DMS79 (cell line): ENCODE measurements around the gene TUG1.

Experiments used
- DNase-seq: peaks from one replicate; lab custom pipeline; 2025; lab: John Stamatoyannopoulos, UW

Gene TUG1

GRCh38 chr22:31001124-31001770, 32.2 kb downstream of the TUG1 start:
- DNase-seq, result no peak

- no peak for DNase-seq
Observed at GRCh38 chr22:31005535-31005934, 36.5 kb downstream of the TUG1 start.

GRCh38 chr22:31019191-31019930, 50.3 kb downstream of the TUG1 start:
- no peak for DNase-seq

- DNase-seq, result no peak
Observed at GRCh38 chr22:31020334-31020733, 51.3 kb downstream of the TUG1 start.

- DNase-seq, result no peak
Observed at GRCh38 chr22:31022516-31022915, 53.5 kb downstream of the TUG1 start.
